ENCODE results near the gene DHRS11.

Gene DHRS11

GRCh38 chr17:36545077-36545464 is 46.6 kb upstream of the DHRS11 start (continued):
- no peak for TF ChIP-seq CSRNP3 (CRISPR knock-in tag; IDR thresholded peaks at IDR 0.05)

GRCh38 chr17:36545465-36546417 is 45.9 kb upstream of the DHRS11 start:
- peak; percentile 90 for ATAC-seq
- TF ChIP-seq ZNF70 (CRISPR knock-in tag; IDR thresholded peaks at IDR 0.05) (no peak), GLIS3 (CRISPR knock-in tag; IDR thresholded peaks at IDR 0.05) (no peak), TSHZ2 (CRISPR knock-in tag; IDR thresholded peaks at IDR 0.05) (no peak), CSDC2 (CRISPR knock-in tag; IDR thresholded peaks at IDR 0.05) (no peak), RARB (CRISPR knock-in tag; IDR thresholded peaks at IDR 0.05) (no peak), PPARA (CRISPR knock-in tag; IDR thresholded peaks at IDR 0.05; ENCODE audit: borderline replicate concordance) (no peak), ZFP30 (CRISPR knock-in tag; IDR thresholded peaks at IDR 0.05) (no peak), ZNF8 (CRISPR knock-in tag; IDR thresholded peaks at IDR 0.05) (no peak), ZC3H10 (CRISPR knock-in tag; IDR thresholded peaks at IDR 0.05) (no peak), ESRRG (CRISPR knock-in tag; IDR thresholded peaks at IDR 0.05) (no peak), TCF4 (CRISPR knock-in tag; IDR thresholded peaks at IDR 0.05; ENCODE audit: borderline replicate concordance) (no peak), CSRNP3 (CRISPR knock-in tag; IDR thresholded peaks at IDR 0.05) (no peak)

- TF ChIP-seq ARNTL (CRISPR knock-in tag; IDR thresholded peaks at IDR 0.05; ENCODE audit: borderline replicate concordance, low read depth) = no peak
- no peak for TF ChIP-seq ZNF565 (CRISPR knock-in tag; conservative IDR thresholded peaks at IDR 0.05; ENCODE audit: low read depth)
- no peak for TF ChIP-seq GLIS3 (CRISPR knock-in tag; IDR thresholded peaks at IDR 0.05)
- no peak for TF ChIP-seq OSR1 (CRISPR knock-in tag; IDR thresholded peaks at IDR 0.05)
- no peak for TF ChIP-seq ZFP3 (CRISPR knock-in tag; IDR thresholded peaks at IDR 0.05)
- TF ChIP-seq POU6F1 (CRISPR knock-in tag; IDR thresholded peaks at IDR 0.05; ENCODE audit: borderline replicate concordance, low read depth) = no peak
- no peak for TF ChIP-seq ZFP30 (CRISPR knock-in tag; IDR thresholded peaks at IDR 0.05)
- no peak for TF ChIP-seq CSDC2 (CRISPR knock-in tag; IDR thresholded peaks at IDR 0.05)
- no peak for ATAC-seq
Measured at GRCh38 chr17:36546418-36547093, 45.1 kb upstream of the DHRS11 start.

GRCh38 chr17:36547776-36548175 is 43.9 kb upstream of the DHRS11 start:
- no peak for ATAC-seq

More at GRCh38 chr17:36547776-36548175, 43.9 kb upstream of the DHRS11 start:
- no peak for TF ChIP-seq RARB (CRISPR knock-in tag; IDR thresholded peaks at IDR 0.05)
- TF ChIP-seq ZFP30 (CRISPR knock-in tag; IDR thresholded peaks at IDR 0.05) = no peak
- TF ChIP-seq GLIS3 (CRISPR knock-in tag; IDR thresholded peaks at IDR 0.05) = no peak
- no peak for TF ChIP-seq SNAI2 (CRISPR knock-in tag; IDR thresholded peaks at IDR 0.05)
- no peak for TF ChIP-seq ISL1 (CRISPR knock-in tag; IDR thresholded peaks at IDR 0.05)
- TF ChIP-seq CREB5 (CRISPR knock-in tag; IDR thresholded peaks at IDR 0.05; ENCODE audit: low read depth) = no peak
- TF ChIP-seq ZNF70 (CRISPR knock-in tag; IDR thresholded peaks at IDR 0.05) = no peak
- TF ChIP-seq TOX (CRISPR knock-in tag; IDR thresholded peaks at IDR 0.05; ENCODE audit: borderline replicate concordance) = no peak
